Uterus (tissue), 2 donors: Measurements from ENCODE around the gene ATP11A.

Experiments
- POLR2A ChIP-seq, 2 donors: fragments of 450-650 bp; IDR thresholded peaks; one replicate each; pipeline ENCODE4 v1.6.1; 2016; ENCODE audit warnings: antibody characterized with exemption in 2 of 2, mild to moderate bottlenecking in 1 of 2, moderate library complexity in 1 of 2
- TF ChIP-seq, protein P1 (sequence below), 4 experiments: fragments of 200-600 bp in 2 of 4; fragments of 450-650 bp in 2 of 4; sonication (generic) in 2 of 4; IDR thresholded peaks; one replicate each; pipeline ENCODE4 v1.5.1; 2016 to 2019; ENCODE audit warnings: antibody characterized with exemption in 4 of 4, mild to moderate bottlenecking in 2 of 4, moderate library complexity in 1 of 4

DNA sequence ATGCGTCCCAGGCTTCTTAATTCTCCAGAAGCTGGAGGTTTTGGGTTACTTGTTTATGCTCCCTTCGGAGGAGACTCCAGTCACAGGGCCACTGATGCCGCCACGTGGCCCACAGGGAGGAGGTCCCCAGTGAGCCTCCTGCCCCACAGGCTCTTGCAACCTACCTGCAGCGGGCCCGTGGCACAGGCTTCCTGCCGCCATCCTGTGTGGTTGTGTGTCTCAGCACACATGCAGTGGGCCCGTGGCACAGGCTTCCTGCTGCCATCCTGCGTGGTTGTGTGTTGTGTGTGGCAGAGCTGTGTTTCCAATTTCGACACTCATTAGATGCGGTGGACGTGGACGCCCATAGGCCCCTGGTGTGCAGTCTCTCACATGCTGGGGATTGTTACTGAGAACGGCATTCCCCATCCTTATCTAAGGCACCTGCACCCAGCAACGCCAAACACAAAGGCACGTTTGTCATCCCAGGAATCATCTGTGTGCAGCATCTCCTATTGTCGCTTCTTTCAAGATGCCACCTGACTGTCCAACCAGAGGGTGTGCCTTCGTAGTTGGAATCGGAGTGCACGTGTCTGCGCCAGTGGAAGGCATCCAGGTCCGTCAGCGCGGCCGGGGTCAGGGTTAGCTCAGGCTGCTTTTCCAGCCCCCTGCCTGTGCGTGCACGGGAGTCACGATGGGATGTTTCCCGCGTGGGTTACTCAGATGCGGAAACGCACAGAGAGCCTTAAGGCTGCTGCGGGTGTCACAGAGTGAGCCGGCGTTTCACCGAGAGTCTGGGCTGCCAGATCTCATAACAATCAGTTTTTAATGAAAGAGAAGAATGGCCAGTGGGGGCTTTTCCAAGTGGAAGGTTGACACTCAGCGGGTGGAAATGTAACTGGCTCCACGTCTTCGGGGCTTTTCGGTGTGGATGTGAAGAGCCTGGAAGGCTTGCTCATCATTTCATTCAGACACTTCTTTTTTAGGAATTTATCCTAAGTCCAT lies 119.8 kb downstream of the ATP11A start:
- TF ChIP-seq, protein P1, sequence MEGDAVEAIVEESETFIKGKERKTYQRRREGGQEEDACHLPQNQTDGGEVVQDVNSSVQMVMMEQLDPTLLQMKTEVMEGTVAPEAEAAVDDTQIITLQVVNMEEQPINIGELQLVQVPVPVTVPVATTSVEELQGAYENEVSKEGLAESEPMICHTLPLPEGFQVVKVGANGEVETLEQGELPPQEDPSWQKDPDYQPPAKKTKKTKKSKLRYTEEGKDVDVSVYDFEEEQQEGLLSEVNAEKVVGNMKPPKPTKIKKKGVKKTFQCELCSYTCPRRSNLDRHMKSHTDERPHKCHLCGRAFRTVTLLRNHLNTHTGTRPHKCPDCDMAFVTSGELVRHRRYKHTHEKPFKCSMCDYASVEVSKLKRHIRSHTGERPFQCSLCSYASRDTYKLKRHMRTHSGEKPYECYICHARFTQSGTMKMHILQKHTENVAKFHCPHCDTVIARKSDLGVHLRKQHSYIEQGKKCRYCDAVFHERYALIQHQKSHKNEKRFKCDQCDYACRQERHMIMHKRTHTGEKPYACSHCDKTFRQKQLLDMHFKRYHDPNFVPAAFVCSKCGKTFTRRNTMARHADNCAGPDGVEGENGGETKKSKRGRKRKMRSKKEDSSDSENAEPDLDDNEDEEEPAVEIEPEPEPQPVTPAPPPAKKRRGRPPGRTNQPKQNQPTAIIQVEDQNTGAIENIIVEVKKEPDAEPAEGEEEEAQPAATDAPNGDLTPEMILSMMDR (IDR thresholded peaks at IDR 0.05) = no peak
- TF ChIP-seq POLR2A (IDR thresholded peaks at IDR 0.05) = no peak
